Esophagus muscularis mucosa (tissue), 4 donors: Measurements from ENCODE around the gene CEP43. TPM values are rescaled to one million over a fixed set of nuclear protein-coding genes. Genes with fewer than 3 reads are reported as not detected.

ENCODE experiments used
- DNase-seq: peaks from one replicate; pipeline ENCODE4 v3.0.0-alpha.2; 2017; ENCODE audit errors: extremely low spot score
- H3K27ac ChIP-seq, 4 donors: fragments of 200-600 bp; sonication (generic); replicated peaks in 1 of 4; 1 replicate in 3 of 4; 2 replicates in 1 of 4; pipeline ENCODE4 v1.5.1; 2016 to 2019; ENCODE audit warnings: mild to moderate bottlenecking in 1 of 4
- H3K27me3 ChIP-seq, 4 donors: fragments of 200-600 bp; sonication (generic); one replicate each; pipeline versions ENCODE4 v1.5.1 to v1.6.0; 2016 to 2019
- H3K36me3 ChIP-seq, 4 donors: fragments of 200-600 bp; sonication (generic); one replicate each; pipeline ENCODE4 v1.5.1; 2016 to 2019
- H3K4me1 ChIP-seq, 4 donors: fragments of 200-600 bp; sonication (generic); one replicate each; pipeline ENCODE4 v1.5.1; 2016 to 2019
- H3K4me3 ChIP-seq, 4 donors: fragments of 200-600 bp; sonication (generic); 1 replicate in 2 of 4; 2 replicates in 2 of 4; pipeline ENCODE4 v1.5.1; 2016 to 2019; ENCODE audit warnings: mild to moderate bottlenecking in 4 of 4, moderate library complexity in 1 of 4
- H3K9me3 ChIP-seq, 4 donors: fragments of 200-600 bp; sonication (generic); 1 replicate in 3 of 4; 2 replicates in 1 of 4; pipeline ENCODE4 v1.5.1; 2016 to 2019
- CTCF ChIP-seq, 3 experiments: fragments of 200-600 bp in 2 of 3; fragments of 450-650 bp in 1 of 3; sonication (generic) in 2 of 3; IDR thresholded peaks; one replicate each; pipeline ENCODE4 v1.5.1; 2017 to 2019; ENCODE audit warnings: antibody characterized with exemption in 3 of 3, mild to moderate bottlenecking in 2 of 3, moderate library complexity in 1 of 3
- EP300 ChIP-seq: sonication (generic); formaldehyde crosslinking; IDR thresholded peaks from one replicate; pipeline ENCODE4 v1.6.1; 2017; ENCODE audit warnings: antibody characterized with exemption
- POLR2A ChIP-seq: fragments of 450-650 bp; IDR thresholded peaks from one replicate; pipeline ENCODE4 v1.6.1; 2017; ENCODE audit warnings: antibody characterized with exemption, moderate library complexity, mild to moderate bottlenecking, low read depth
- POLR2AphosphoS5 ChIP-seq, 2 donors: sonication (generic); formaldehyde crosslinking; IDR thresholded peaks; one replicate each; pipeline ENCODE4 v1.6.1; 2017; ENCODE audit warnings: antibody characterized with exemption in 2 of 2
- WGBS: methylation state at CpG from one replicate; pipeline ENCODE4 v1.1.5; 2018; 5-methylcytosine and 5-hydroxymethylcytosine counted together
- intact Hi-C: fragments of 100-400 bp; cut with DNase I; formaldehyde crosslinking; loops from one replicate; pipeline ENCODE4 v1.15.1; 2023
- total RNA-seq, 4 donors: library from RNA; depleted of rRNA; stranded (reverse); fragments of >200 nt; gene quantifications; one replicate each; pipeline versions ENCODE4 v1.1.0 to v1.2.1, GENCODE V29; 2016

CEP43 gene
- total RNA-seq, 4 donors from 2014 or later, result 6.6 to 18.0 (median 8.3) TPM

- 96% methylated on average over 4 of the region's 4 CpGs for WGBS
- intact Hi-C loops, result no loop called here
- no peak for DNase-seq
- no peaks in the 10 kb centered on the region for H3K27me3 ChIP-seq
- TF ChIP-seq POLR2A, result no peak
- no peak overlapping the region for H3K4me3 ChIP-seq
- peaks cover 7 to 57% (median 35%) of the 10 kb centered on the region in 4 donors for H3K36me3 ChIP-seq
- H3K4me1 ChIP-seq, result no peaks in the 10 kb centered on the region
- H3K9me3 ChIP-seq, result no peaks in the 10 kb centered on the region
- no peak overlapping the region for H3K27ac ChIP-seq
Measured at GRCh38 chr6:167013946-167014345, 14.7 kb downstream of the CEP43 start.

- peaks cover 7 to 62% (median 36%) of the 10 kb centered on the region in 4 donors for H3K36me3 ChIP-seq
- TF ChIP-seq POLR2AphosphoS5 (IDR thresholded peaks at IDR 0.05), result no peak
- TF ChIP-seq POLR2A, result no peak
- TF ChIP-seq CTCF (IDR thresholded peaks at IDR 0.05), result no peak
- TF ChIP-seq EP300, result no peak
- H3K27ac ChIP-seq, result no peak overlapping the region
Measured at GRCh38 chr6:167015302-167015701, 16.1 kb downstream of the CEP43 start.

GRCh38 chr6:167020206-167020605, 21.0 kb downstream of the CEP43 start:
- DNase-seq, result no peak
- Histone ChIP-seq H3K4me1 (no peaks in the 10 kb centered on the region), H3K9me3 (no peaks in the 10 kb centered on the region), H3K36me3 (peaks cover 2 to 53% (median 26%) of the 10 kb centered on the region in 4 donors), H3K27ac (no peak overlapping the region), H3K27me3 (no peaks in the 10 kb centered on the region), H3K4me3 (no peak overlapping the region)
- TF ChIP-seq EP300 (no peak), POLR2AphosphoS5 (IDR thresholded peaks at IDR 0.05) (no peak), POLR2A (no peak)
- intact Hi-C loops, result no loop called here
- 96% methylated on average over 3 of the region's 3 CpGs for WGBS

More at GRCh38 chr6:167015302-167015701, 16.1 kb downstream of the CEP43 start:
- H3K27me3 ChIP-seq, result no peaks in the 10 kb centered on the region
- no peaks in the 10 kb centered on the region for H3K9me3 ChIP-seq
- no peak overlapping the region for H3K4me3 ChIP-seq
- intact Hi-C loops, result no loop called here
- DNase-seq, result no peak
- no peaks in the 10 kb centered on the region for H3K4me1 ChIP-seq
- WGBS, result 95% methylated on average over 9 of the region's 9 CpGs

- intact Hi-C loops, result no loop called here
Measured at GRCh38 chr6:167027308-167027707, 28.1 kb downstream of the CEP43 start.

GRCh38 chr6:167027772-167028171, 28.6 kb downstream of the CEP43 start:
- H3K27me3 ChIP-seq, result no peaks in the 10 kb centered on the region
- TF ChIP-seq POLR2AphosphoS5 (IDR thresholded peaks at IDR 0.05) (no peak), POLR2A (no peak), EP300 (no peak), CTCF (IDR thresholded peaks at IDR 0.05) (no peak)
- H3K4me1 ChIP-seq, result no peaks in the 10 kb centered on the region
- intact Hi-C loops, result no loop called here
- no peak overlapping the region for H3K4me3 ChIP-seq
- 95% methylated on average over 6 of the region's 6 CpGs for WGBS
- H3K9me3 ChIP-seq, result no peaks in the 10 kb centered on the region
- peaks cover 38 to 86% (median 66%) of the 10 kb centered on the region in 4 donors for H3K36me3 ChIP-seq
- H3K27ac ChIP-seq, result no peak overlapping the region
- DNase-seq, result no peak

More at GRCh38 chr6:167027308-167027707, 28.1 kb downstream of the CEP43 start:
- Histone ChIP-seq H3K36me3 (peaks cover 36 to 89% (median 65%) of the 10 kb centered on the region in 4 donors), H3K9me3 (no peaks in the 10 kb centered on the region), H3K4me3 (no peak overlapping the region), H3K27ac (no peak overlapping the region), H3K27me3 (no peaks in the 10 kb centered on the region), H3K4me1 (no peaks in the 10 kb centered on the region)
- WGBS, result 100% methylated on average over 3 of the region's 3 CpGs
- DNase-seq, result no peak
- TF ChIP-seq EP300 (no peak), POLR2AphosphoS5 (IDR thresholded peaks at IDR 0.05) (no peak), CTCF (IDR thresholded peaks at IDR 0.05) (no peak), POLR2A (no peak)
